GM19193 (cell line): ENCODE data around the gene MOCS3.

Source experiments
- POLR2A ChIP-seq: IDR thresholded peaks from 4 replicates; pipeline ENCODE4 v1.6.1; 2011; ENCODE audit not compliant: insufficient read depth, insufficient read length; ENCODE audit errors: extremely low read depth

The MOCS3 gene

GRCh38 chr20:50996901-50997865 lies 38.6 kb downstream of the MOCS3 start:
- TF ChIP-seq POLR2A = no peak

GRCh38 chr20:50999355-50999754 lies 40.7 kb downstream of the MOCS3 start:
- no peak for TF ChIP-seq POLR2A

GRCh38 chr20:51001430-51002265 lies 43.0 kb downstream of the MOCS3 start:
- TF ChIP-seq POLR2A = no peak

DNA sequence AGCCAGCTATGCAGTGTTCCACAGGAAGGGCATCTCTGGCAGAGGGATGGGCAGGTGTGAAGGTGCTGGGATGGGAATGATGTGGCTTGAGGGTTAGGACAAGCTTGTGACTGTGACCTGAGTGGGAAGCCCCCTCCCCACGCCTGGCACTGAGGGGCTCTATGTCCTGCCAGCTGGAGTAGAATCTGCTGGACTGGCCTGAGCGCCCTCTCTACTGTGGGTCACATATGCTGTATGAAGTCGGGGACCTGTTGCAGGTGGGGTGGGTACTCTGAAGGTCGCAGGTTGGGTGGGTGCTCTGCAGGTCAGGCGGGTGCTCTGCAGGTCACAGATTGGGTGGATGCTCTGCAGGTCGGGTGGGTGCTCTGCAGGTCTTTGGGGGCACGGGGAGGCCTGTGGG lies 44.0 kb downstream of the MOCS3 start:
- TF ChIP-seq POLR2A = no peak

GRCh38 chr20:51003753-51004152 lies 45.1 kb downstream of the MOCS3 start:
- no peak for TF ChIP-seq POLR2A

DNA sequence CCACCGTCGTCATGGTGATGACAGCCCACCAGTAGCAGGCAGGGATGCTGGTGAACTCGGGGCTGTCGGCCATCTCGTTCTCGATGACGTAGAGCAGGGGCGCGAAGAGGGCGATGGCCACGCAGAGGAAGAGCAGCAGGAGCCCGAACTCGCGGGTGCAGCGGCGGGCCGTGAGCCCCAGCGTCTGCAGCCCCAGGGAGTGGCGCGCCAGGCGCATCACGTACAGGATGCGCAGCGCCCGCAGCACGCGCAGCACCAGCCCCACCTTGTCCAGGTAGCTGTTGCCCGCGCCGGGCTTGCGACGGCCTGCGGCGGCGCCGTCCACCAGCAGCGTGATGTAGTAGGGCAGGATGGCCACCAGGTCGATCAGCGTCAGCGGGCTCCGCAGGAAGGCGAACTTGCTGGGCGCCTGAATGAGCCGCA lies 45.7 kb downstream of the MOCS3 start:
- no peak for TF ChIP-seq POLR2A

GRCh38 chr20:51004781-51005180 lies 46.2 kb downstream of the MOCS3 start:
- no peak for TF ChIP-seq POLR2A

DNA sequence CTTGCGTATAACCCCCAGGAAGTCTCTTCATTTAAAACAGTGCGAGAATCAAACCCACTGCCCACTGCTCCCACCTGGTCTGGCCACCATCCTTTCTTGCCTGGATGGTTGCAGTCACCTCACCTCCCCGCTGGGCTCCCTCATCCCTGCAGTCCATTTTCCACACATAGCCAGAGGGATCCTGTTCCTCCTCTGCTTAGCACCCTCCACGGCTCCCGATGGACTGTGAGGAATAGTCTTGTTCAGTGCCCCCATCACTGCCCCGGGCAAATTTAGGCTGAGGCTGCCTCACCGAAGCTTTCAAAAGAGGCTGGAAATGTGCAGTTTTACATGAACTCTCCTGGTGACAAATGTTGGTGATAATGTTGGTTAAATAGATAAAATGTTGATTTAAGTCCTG lies 46.6 kb downstream of the MOCS3 start:
- no peak for TF ChIP-seq POLR2A

GRCh38 chr20:51008718-51009117 lies 50.1 kb downstream of the MOCS3 start:
- no peak for TF ChIP-seq POLR2A

GRCh38 chr20:51009303-51010042 lies 50.9 kb downstream of the MOCS3 start:
- no peak for TF ChIP-seq POLR2A

DNA sequence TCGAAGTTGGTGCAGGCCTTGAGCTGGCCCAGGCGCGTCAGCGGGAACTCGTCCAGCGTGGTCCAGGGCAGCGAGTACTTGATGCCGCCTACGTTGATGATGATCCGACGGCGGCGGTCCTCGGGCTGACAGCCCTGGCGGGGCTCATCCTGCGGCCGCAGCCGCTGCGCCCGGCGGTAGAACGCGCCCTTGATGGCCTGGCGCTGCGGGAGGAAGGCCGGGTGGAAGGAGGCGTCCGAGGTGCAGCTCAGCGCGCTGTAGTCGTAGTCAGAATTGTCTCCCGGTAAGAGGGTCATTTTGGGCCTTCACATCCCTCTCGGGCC lies 51.4 kb downstream of the MOCS3 start:
- no peak for TF ChIP-seq POLR2A

DNA sequence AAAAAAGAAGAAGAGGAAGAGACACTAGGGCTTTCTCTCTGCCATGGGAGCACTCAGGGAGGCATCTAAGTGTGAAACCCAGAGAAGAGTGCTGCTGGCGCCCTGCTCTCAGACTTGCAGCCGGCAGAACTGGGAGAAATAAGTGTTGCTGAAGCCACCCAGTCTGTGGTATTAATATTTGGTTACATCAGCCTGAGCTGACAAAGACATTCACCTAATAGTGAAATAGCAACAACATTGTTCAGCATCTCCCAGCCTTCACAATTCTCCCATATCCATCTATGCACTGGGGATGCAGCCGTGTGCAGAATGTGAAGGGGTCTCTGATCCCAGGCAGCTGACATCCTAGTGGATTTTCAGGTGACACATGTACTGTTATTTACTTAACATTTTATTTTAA lies 52.3 kb downstream of the MOCS3 start:
- TF ChIP-seq POLR2A = no peak

DNA sequence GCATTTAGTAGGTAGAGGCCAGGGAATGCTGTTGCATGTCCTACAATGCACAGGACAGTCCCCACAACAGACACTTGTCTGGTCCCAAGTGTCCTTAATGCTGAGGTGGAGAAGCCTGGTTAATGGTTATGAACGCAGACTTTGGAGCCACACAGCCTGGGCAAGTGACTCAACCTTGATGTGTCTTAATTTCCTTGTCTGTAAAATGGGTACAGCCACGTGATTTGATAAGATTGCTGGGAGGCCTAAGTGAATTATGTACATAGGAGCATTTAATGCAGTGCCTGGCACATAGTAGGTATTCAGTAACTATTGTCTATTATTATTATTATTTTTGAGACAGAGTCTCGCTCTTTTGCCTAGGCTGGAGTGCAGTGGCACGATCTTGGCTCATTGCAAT lies 52.9 kb downstream of the MOCS3 start:
- TF ChIP-seq POLR2A = no peak

DNA sequence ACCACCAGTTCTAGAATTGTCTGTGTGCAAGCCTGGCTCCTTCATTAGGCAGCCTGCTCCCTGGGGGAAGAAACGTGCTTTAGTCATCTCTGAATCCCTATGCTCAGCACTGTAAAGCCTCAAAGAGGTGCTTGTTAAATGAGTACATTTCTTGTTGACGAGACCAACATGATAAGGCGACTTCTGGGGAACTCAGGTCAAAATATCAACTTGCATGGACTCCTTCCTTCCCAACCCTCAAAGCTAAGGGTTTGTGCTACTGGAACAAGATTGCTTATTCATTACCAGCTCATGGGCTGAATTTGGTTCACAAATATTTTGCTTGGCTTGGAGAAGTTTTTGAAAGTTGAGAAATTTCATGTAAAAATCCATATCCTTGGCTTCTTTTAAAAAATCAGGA lies 53.7 kb downstream of the MOCS3 start:
- no peak for TF ChIP-seq POLR2A
